Gastroesophageal sphincter (tissue), 3 donors: Measurements from ENCODE around the gene SRPK1.

ENCODE experiments used
- CTCF ChIP-seq, 4 experiments: fragments of 200-600 bp in 2 of 4; fragments of 450-650 bp in 2 of 4; sonication (generic) in 1 of 4; IDR thresholded peaks; one replicate each; pipeline ENCODE4 v1.5.1; 2017 to 2019; ENCODE audit warnings: antibody characterized with exemption in 4 of 4, mild to moderate bottlenecking in 2 of 4, moderate library complexity in 2 of 4
- POLR2A ChIP-seq, 2 donors: fragments of 450-650 bp; IDR thresholded peaks; one replicate each; pipeline ENCODE4 v1.6.1; 2017; ENCODE audit warnings: antibody characterized with exemption in 2 of 2, mild to moderate bottlenecking in 2 of 2, moderate library complexity in 1 of 2

- TF ChIP-seq CTCF (IDR thresholded peaks at IDR 0.05) (no peak), POLR2A (IDR thresholded peaks at IDR 0.05) (no peak)
Measured at GRCh38 chr6:35943390-35943789, 22.5 kb upstream of the SRPK1 start.
